Right renal pelvis (tissue), 4 donors: Measurements from ENCODE around the gene HGFAC. TPM values are rescaled to one million over a fixed set of nuclear protein-coding genes. Genes with fewer than 3 reads are reported as not detected.
"Not testable (repeated sequence)": the region's sequence is repeated elsewhere in the genome, so short reads cannot be mapped to it uniquely, and the experiment has no call there.

Experiments used
- DNase-seq, 4 donors: peaks; one replicate each; pipeline ENCODE4 v3.0.0-alpha.2; 2013; ENCODE audit warnings: low read depth in 4 of 4, low spot score in 3 of 4, missing footprints in 1 of 4
- polyA plus RNA-seq, 4 donors: library from polyadenylated mRNA; unstranded; fragments of 120-200 nt; gene quantifications; one replicate each; pipeline ENCODE4 v1.2.1, GENCODE V29; 2013; ENCODE audit not compliant: insufficient read length in 4 of 4

HGFAC gene
- polyA plus RNA-seq, 4 donors: 0.97 to 1.6 (median 1.3) TPM

DNA sequence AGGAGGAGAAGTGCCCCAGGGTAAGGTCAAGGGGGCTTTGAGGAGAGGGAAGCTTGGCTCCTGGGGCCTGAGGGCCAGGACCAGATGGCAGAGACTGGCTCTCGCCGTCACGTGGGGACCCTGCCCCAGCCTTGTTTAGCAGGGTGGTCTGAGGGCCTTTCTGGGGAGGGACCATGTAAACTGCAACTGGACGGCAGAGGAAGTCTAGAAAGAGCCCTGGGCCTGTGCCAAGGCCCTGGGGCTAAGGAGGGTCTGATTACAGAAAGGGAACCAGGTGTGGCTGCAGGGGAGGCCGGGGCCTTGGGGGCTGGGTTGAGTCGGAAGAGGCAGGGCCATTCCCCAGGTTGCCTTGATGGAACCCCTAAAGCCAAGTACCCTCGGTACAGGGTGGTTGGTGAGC lies 1.8 kb upstream of the HGFAC start:
- DNase-seq: no peak

DNA sequence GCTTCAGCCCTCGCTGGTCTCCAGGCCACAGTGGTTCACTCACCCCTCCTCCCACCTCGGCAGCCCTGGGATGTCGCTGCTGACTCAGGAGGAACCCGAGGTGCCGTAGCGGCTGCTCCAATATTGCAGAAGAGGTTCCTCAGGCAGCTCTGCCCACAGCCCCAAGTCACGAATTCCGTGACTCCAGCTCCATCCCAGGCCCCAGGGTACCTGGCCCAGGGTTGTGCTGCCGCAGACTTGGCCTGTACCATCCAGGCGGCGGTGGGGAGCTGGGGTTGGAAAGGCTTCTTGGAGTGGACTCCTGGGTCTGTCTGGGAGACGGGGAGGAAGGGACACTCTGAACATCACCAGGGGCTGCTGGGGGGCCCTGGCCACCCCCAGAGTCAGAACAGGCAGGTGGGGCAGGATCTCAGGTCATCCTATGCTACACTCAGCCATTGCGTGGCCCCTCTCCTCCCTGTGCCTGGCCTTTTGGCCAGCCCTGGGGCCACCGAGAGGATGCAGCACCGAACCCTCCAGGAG lies 728 bp upstream of the HGFAC start:
- no peak for DNase-seq

DNA sequence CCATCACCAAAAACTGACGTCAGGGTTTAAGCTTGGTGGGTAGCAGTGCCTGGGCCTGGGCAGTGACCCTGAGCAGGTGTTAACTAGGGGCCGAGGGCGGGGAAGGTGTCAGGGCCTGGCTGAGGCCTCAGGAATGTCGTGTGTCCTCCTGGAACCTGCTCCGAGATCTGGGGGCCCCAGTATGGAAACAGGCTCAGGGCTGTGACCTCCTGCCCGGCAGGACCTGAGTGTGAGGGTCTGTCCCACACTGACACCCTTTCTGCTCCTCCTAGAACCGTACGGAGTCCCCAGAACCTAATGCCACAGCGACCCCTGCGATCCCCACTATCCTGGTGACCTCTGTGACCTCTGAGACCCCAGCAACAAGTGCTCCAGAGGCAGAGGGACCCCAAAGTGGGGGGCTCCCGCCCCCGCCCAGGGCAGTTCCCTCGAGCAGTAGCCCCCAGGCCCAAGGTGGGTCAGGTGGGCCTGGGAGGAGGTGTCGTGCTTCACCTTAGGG lies 741 bp downstream of the HGFAC start:
- no peak for DNase-seq

DNA sequence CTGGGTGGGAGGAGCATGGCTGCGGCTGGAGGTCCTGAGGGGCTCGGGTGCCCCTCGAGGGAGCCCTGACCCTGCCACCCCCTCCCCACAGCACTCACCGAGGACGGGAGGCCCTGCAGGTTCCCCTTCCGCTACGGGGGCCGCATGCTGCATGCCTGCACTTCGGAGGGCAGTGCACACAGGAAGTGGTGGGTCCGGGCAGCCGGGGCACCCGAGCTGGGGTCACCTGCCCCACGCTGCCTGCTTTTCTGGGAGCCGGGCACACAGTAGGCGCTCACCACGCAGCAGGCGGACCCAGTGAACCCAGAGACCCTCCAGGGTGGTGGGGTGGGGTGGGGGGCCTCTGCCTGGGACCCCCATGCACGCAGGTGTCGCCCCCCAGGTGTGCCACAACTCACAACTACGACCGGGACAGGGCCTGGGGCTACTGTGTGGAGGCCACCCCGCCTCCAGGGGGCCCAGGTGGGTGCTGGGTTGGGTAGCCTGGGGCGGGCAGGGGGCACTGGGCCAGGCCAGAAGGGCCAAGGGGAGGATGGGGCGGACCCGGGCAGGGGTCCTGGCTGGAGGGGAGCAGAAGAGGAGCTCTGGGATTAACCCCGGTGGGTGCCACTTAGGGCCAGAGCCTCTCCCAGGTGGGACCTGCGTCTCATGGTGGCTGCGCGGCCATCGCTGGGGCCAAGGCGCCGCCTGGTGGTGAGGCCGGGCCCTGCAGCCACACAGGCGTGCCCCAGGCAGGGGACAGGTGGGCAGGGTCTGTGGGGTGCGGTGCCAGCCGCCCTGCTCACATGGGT lies 1.4 kb downstream of the HGFAC start:
- DNase-seq: peak in 1 of 4 donors; percentile 38

DNA sequence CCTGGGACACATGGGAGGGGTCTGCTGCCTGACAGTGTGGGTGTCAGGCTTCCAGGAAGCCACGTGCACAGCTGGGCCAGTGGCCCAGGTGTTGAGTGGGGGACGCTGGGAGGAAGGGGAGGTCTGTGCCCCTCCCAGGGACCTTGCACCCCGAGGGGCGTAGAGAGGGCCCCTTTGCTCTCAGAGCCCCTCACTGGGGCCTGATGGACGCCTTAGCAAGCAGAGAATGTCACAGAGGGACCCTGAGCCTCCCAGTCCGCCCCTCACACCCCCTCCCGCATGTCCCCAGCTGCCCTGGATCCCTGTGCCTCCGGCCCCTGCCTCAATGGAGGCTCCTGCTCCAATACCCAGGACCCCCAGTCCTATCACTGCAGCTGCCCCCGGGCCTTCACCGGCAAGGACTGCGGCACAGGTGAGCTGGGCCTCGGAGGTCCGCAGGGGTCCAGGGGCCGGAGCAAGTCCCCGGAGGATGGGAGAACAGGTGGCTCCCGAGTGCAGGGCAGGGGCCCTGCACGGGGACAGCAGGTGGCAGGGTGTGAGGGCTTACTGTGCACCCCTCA lies 2.1 kb downstream of the HGFAC start:
- no peak for DNase-seq

DNA sequence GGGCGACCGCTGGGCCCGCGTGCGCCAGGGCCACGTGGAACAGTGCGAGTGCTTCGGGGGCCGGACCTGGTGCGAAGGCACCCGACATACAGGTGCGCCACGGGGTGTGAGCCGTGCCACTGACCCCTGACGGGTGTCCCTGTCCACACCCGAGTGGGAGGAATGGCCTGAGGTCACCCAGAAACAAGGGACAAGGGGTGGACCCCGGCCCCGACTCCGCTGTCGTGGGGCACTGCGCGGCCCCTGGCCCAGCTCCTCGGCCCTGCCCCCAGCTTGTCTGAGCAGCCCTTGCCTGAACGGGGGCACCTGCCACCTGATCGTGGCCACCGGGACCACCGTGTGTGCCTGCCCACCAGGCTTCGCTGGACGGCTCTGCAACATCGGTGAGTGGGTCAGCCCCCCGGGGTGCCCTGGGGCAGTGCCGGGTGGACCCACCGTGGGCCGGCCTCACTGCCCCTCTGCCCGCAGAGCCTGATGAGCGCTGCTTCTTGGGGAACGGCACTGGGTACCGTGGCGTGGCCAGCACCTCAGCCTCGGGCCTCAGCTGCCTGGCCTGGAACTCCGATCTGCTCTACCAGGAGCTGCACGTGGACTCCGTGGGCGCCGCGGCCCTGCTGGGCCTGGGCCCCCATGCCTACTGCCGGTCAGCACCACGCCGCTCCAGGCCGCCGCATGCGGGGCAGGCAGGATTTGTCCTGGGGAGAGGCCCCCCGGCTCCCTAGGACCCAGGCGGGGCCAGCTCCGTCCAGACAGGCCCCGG lies 2.8 kb downstream of the HGFAC start:
- DNase-seq: no peak

DNA sequence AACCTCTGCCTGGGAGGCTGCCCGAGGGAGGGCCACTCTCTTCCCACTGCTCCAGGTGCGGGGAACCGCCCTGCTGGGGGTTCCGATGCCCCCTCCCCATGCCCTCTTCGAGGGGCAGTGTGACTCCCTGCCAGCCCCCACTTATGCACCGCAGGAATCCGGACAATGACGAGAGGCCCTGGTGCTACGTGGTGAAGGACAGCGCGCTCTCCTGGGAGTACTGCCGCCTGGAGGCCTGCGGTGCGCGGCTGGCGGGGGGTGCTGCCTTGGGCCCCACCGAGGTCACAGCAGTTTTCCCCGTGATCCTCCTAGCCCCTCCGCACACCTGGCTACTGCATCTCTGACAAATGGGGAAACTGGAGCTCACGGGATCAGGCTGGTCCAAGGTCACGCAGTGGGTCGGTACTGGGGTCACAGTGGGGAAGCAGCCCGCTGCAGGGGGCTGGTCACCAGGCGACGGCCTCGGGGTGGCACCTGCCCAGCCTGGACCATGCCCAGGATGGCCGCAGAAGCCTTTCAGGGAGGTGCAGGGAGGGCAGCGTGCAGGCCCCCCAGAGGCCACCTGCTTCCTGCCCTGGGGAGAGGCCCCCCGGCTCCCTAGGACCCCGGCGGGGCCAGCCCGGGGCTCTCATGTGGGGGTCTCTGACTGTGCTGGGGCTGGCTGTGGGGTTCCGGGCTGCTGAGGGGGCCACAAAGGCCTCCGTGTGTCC lies 3.5 kb downstream of the HGFAC start:
- DNase-seq: no peak

DNA sequence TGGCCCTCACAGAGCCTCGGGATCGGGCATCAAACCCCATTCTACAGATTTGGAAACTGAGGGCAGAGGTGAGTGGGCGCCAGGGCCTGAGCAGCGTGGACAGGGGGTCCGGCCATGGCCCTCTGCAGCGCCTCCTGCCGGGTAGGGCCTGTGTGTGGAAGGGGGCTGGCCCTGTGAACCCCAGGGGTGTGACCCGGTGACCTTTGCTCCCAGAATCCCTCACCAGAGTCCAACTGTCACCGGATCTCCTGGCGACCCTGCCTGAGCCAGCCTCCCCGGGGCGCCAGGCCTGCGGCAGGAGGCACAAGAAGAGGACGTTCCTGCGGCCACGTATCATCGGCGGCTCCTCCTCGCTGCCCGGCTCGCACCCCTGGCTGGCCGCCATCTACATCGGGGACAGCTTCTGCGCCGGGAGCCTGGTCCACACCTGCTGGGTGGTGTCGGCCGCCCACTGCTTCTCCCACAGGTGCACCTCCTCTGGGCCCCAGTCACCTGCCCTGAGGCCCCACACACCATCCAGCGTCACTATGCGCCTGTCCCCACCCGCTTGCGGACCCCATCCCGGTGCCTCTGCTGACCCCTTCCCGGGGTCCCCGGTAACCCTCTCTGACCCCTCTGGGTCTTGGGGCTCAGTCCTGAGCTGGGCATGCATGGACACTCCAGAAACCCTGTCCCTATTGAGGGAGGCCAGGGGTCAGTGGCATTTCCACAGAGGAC lies 4.2 kb downstream of the HGFAC start:
- DNase-seq: no peak

DNA sequence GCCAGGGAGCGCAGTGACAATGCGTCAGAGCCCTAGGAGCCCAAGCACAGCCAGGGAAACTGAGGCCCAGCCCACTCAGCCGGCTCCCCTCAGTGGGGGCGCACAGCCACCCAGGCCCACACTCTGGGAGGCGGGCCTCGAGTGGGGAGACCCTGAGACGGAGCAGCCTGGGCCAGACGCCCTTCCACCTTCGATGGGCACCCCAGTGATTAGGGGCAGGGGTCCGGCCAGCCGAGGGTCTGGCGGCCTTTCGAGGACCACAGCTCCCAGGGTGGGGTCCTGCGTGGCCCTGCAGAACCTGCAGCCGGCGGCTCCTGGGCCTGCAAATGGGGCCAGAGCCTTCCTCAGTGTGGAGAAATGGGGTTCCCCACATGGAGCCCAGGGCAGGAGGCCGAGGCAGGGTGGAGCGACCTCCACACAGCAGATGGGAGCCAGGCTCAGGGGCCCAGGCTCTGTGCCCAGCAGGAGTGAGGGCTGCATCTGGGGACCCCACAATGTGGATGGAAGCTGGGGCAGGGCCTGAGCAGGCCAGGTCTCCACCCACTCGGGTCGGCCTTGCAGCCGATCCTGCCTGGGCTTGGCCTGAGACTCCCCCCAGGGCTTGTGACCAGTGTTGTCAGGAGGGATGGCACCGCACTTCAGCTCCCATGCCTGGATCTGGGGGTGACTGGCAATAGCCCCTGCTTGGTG lies 5.0 kb downstream of the HGFAC start:
- no peak for DNase-seq

DNA sequence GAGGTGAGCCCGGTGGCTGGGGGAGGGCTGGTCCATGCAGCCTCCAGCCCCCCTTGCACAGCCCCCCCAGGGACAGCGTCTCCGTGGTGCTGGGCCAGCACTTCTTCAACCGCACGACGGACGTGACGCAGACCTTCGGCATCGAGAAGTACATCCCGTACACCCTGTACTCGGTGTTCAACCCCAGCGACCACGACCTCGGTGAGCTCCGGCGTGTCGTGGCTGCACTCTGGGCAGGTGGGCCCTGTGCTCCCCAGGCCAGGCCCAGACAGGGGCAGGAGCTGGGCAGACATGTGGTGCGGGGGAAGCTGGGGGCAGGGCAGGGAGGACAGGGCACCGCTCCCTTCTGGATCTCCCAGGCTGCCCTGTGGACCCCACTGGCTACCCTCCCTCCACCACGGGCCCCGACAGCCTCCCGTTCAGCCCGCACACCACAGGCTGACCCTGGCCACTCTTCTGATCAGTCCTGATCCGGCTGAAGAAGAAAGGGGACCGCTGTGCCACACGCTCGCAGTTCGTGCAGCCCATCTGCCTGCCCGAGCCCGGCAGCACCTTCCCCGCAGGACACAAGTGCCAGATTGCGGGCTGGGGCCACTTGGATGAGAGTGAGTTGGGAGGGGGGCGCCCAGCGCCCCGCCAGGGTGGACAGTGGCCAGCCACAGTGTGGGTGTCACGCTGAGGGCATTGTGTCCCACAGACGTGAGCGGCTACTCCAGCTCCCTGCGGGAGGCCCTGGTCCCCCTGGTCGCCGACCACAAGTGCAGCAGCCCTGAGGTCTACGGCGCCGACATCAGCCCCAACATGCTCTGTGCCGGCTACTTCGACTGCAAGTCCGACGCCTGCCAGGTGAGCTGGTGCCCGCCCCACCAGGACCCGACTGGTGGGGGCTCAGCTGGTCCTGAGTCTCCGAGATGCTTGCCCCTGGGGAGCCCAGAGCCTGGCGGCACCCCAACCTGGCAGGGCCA lies 5.9 kb downstream of the HGFAC start:
- DNase-seq: no peak

DNA sequence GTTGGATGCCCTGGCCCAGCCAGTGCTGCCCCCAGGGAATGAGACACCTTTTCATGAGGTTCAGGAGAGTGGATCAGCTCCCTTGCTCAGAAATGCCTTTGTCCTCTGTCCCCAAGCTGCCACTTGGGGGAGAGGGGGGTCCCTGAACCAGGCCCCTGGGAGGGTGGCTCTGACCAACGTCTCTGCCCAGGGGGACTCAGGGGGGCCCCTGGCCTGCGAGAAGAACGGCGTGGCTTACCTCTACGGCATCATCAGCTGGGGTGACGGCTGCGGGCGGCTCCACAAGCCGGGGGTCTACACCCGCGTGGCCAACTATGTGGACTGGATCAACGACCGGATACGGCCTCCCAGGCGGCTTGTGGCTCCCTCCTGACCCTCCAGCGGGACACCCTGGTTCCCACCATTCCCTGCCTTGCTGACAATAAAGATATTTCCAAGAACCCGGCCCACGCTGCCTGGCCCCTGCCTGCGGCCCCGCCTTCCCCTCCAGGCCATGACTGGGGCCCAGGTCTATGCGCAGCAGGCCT lies 7.3 kb downstream of the HGFAC start:
- DNase-seq: no peak

DNA sequence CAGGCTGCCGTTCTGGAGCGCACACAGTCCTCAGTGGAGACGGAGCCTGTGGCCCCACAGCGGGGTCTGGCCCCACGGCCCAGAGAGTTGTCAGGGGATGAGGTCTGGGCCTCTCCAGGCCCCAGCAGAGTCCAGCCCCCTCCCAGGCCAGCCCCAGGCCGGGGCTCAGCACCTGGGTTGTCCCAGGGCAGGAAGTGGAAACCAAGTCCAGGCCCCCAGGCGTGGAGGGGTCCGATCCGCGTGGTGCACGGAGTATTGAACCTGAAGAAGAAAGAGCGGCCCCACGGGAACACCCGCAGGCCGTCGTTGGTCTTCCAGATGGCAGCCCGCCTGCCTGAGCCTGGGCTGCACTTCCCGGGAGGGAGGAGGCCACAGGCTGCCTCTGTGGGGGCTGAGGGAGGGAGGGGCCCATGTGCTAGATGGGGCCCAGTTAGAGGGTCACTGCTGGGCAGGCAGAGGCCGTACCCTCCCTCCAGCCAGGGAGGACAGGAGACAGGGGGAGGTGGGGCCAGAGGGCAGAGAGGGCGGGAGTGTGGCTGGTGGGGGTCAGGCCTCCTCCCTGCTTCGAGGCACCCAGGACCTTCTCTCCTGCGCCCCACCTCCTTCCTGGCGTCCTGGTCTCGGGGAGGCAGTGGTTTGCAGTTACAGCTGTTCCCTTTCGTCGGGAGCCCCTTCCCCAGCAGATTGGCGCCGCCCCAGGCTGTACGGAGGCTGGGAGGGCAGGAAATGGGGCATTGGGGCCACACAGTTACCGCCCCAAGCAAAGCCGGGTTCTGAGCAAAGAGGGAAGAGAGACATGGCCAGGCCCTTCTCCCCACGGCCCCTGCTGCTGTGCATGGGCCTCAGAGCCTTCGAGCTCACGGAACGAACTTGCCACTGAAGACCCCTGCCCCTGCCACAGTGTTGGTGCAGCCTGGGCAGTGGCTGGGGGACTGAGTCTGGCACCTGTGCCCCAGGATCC lies 8.1 kb downstream of the HGFAC start:
- no peak for DNase-seq

DNA sequence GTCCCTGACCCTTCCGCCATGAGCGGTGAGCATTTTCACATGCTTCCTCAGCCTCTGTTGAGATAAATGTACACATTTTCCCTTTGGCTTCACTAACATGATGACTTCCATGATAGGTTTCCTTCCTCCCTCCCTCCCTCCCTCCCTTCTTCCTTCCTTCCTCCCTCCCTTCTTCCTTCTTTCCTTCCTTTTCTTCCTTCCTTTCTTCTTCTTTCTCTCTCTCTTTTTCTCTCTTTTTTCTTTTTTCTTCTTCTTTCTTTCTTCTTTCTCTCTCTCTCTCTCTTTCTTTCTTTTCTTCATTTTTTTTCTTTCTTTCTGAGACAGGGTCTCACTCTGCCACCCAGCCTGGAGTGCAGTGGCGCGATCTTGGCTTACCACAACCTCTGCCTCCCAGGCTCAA lies 8.9 kb downstream of the HGFAC start:
- no peak for DNase-seq

DNA sequence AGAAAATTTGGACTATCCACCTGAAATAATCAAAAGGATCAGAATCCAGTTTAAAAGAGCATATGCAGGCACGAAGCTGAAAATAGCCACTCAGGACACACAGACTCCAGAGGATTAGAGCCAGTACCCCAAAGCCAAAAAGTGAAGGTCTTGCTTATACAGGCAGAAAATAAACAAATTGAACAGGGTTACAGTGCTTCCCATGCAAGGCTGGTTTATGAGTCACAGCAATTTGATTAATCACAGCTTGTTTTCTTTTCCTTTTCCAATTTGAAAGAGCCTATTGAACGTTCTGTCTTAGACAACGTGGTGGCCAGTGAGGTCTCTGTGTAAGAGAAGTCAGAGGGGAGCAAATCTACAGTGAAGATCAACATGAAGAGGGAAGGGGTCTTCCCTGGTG lies 10.2 kb downstream of the HGFAC start:
- DNase-seq: no peak

DNA sequence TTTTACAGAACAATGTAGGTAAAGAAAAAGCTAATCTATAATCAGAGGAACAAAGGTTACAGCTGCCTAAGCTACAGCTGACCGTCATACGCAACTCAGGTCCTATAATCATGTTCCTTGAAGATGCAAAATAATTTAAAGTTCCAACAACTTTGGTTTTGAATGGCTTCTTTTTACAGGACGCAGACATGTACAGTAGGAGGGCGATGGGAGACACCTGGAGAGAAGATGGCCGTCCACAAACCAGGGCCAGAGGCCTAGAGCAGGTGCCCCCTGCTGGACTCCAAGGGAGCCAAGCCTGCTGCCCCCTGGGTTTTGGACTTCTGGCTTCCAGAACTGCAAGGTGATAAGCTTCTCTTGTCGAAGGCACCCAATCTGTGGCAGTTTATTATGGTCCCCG lies 10.6 kb downstream of the HGFAC start:
- DNase-seq: no peak

DNA sequence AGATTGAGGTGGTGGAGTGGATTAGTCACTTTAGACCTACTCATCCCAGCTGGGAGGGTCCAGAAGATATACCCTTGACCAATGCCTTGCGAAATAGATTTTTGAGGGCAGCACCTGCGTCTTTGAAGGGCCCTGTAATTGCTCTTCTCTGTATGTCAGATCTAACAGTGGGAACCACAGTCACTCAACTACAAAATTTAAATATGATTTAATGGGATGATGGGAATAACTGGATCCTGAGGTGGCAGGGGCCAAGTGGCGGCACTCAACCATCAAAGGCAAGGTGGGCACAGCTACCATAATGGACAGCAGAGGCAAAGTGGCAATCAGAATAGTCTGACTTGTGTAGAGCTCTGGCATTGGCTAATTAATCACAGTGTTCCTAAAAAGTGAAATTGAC lies 13.8 kb downstream of the HGFAC start:
- not testable (repeated sequence) for DNase-seq

DNA sequence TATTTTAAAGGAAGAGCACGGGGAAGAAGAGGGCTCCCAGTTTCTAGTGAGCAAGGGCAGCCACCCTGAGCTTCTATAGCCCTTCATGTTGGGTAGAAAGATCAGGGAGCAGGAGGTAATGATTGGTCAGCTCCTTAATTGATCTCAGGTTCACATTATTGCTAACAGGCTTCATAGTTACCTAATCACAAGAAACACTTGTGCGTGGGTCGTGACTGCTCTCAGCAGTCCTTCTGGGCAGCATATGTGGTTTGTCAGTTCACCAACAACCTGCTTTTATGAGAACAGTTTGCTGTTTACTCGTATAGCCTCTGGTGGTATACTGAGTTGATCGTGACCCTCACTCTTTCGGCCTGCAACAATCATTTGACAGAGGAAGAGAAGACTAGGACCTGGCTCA lies 16.6 kb downstream of the HGFAC start:
- DNase-seq: no peak
